GM23248 (cell line): Measurements from ENCODE around the gene LTO1. TPM values are rescaled to one million over a fixed set of nuclear protein-coding genes. Genes with fewer than 3 reads are reported as not detected.
A peak's percentile ranks its signal among the peaks of the same experiment; 100 is the strongest.

Source experiments
- DNase-seq: peaks from one replicate; pipeline ENCODE4 v3.0.0-alpha.2; 2015
- H2AFZ ChIP-seq: fragments of 200-600 bp; sonication (generic); 2 replicates; pipeline ENCODE4 v1.6.1; 2016; ENCODE audit warnings: antibody characterized with exemption
- H3F3A ChIP-seq: fragments of 200-600 bp; sonication (generic); 2 replicates; pipeline ENCODE4 v1.6.1; 2016; ENCODE audit warnings: mild to moderate bottlenecking, antibody characterized with exemption, mixed run types; ENCODE audit not compliant: insufficient read depth
- H3K27ac ChIP-seq: fragments of 200-600 bp; sonication (generic); 2 replicates; pipeline ENCODE4 v1.5.1; 2016; ENCODE audit warnings: mild to moderate bottlenecking
- H3K27me3 ChIP-seq: fragments of 200-600 bp; sonication (generic); replicated peaks from 2 replicates; pipeline ENCODE4 v1.6.1; 2016; ENCODE audit warnings: mild to moderate bottlenecking; ENCODE audit not compliant: insufficient read depth
- H3K36me3 ChIP-seq: fragments of 200-600 bp; sonication (generic); 2 replicates; pipeline ENCODE4 v1.6.1; 2016; ENCODE audit warnings: low read depth, mild to moderate bottlenecking
- H3K4me1 ChIP-seq: fragments of 200-600 bp; sonication (generic); 2 replicates; pipeline ENCODE4 v1.6.1; 2016; ENCODE audit warnings: mild to moderate bottlenecking; ENCODE audit not compliant: insufficient read depth
- H3K4me2 ChIP-seq: fragments of 200-600 bp; sonication (generic); one replicate; pipeline ENCODE4 v1.6.1; 2016; ENCODE audit warnings: mild to moderate bottlenecking; ENCODE audit not compliant: unreplicated experiment
- H3K4me3 ChIP-seq: fragments of 200-600 bp; sonication (generic); 2 replicates; pipeline ENCODE4 v1.5.1; 2016; ENCODE audit warnings: mild to moderate bottlenecking
- H3K79me2 ChIP-seq: fragments of 200-600 bp; sonication (generic); 2 replicates; pipeline ENCODE4 v1.6.1; 2016; ENCODE audit warnings: mild to moderate bottlenecking; ENCODE audit not compliant: insufficient read depth
- H3K9ac ChIP-seq: fragments of 200-600 bp; sonication (generic); 2 replicates; pipeline ENCODE4 v1.6.1; 2016; ENCODE audit warnings: mild to moderate bottlenecking
- H3K9me2 ChIP-seq: fragments of 200-600 bp; sonication (generic); 2 replicates; pipeline ENCODE4 v1.6.1; 2016; ENCODE audit warnings: mixed run types, mild to moderate bottlenecking, moderate library complexity; ENCODE audit not compliant: insufficient read depth
- H3K9me3 ChIP-seq: fragments of 200-600 bp; sonication (generic); one replicate; pipeline ENCODE4 v1.6.1; 2017; ENCODE audit warnings: low read depth
- H4K20me1 ChIP-seq: fragments of 200-600 bp; sonication (generic); 2 replicates; pipeline ENCODE4 v1.6.0; 2016; ENCODE audit not compliant: insufficient read depth
- EZH2 ChIP-seq: fragments of 200-600 bp; sonication (generic); IDR thresholded peaks from 2 replicates; pipeline ENCODE4 v1.6.1; 2018; ENCODE audit warnings: antibody characterized with exemption, mild to moderate bottlenecking; ENCODE audit not compliant: insufficient read depth, poor library complexity, severe bottlenecking
- EZH2phosphoT487 ChIP-seq: fragments of 200-600 bp; sonication (generic); IDR thresholded peaks from 2 replicates; pipeline ENCODE4 v1.6.1; 2018; ENCODE audit warnings: antibody characterized with exemption, moderate library complexity, mild to moderate bottlenecking, low read depth; ENCODE audit not compliant: insufficient read depth
- WGBS, 2 experiments: methylation state at CpG; one replicate each; pipeline ENCODE4 v1.1.6; 2015 to 2017; ENCODE audit warnings: low lambda C conversion rate in 2 of 2, low coverage in 1 of 2; ENCODE audit errors: missing lambda C conversion rate in 2 of 2; 5-methylcytosine and 5-hydroxymethylcytosine counted together
- in situ Hi-C: fragments of 300-500 bp; cut with MboI; formaldehyde crosslinking; loops from 2 replicates; pipeline ENCODE4 v1.15.0; 2020
- polyA plus RNA-seq: library from polyadenylated mRNA; unstranded; fragments of >200 nt; fragmentation: Nextera tagmentation; extraction: Ambion mirVana; gene quantifications from 2 replicates; pipeline ENCODE4 v1.2.1, GENCODE V29; 2016
- total RNA-seq: library from RNA; depleted of rRNA; stranded (reverse); fragments of >200 nt; shearing (Covaris generic); gene quantifications from 2 replicates; pipeline ENCODE4 v1.2.3, GENCODE V29; 2014

LTO1 gene
- total and polyA plus RNA-seq, 2 experiments from 2014 or later, result 20.6 to 26.2 TPM

GRCh38 chr11:69702769-69703452 lies 27.8 kb upstream of the LTO1 start:
- Histone ChIP-seq H3F3A (no peaks in the 10 kb centered on the region), H3K27ac (no peak overlapping the region), H3K9me3 (no peaks in the 10 kb centered on the region), H3K4me1 (no peaks in the 10 kb centered on the region), H3K27me3 (peaks cover 76% of the 10 kb centered on the region), H3K36me3 (no peaks in the 10 kb centered on the region), H3K79me2 (no peaks in the 10 kb centered on the region), H3K4me2 (no peak overlapping the region), H3K4me3 (no peak overlapping the region), H3K9me2 (no peaks in the 10 kb centered on the region), H3K9ac (no peak overlapping the region), H4K20me1 (no peaks in the 10 kb centered on the region), H2AFZ (no peak overlapping the region)
- in situ Hi-C loops, result no loop called here
- WGBS, 2 experiments, result 11 to 16% methylated on average over 38 to 43 of the region's 45 CpGs
- no peak for DNase-seq
- TF ChIP-seq EZH2 (peak; percentile 50), EZH2phosphoT487 (peak; percentile 70)

- Histone ChIP-seq H3K9me3 (no peaks in the 10 kb centered on the region), H3K4me2 (no peak overlapping the region), H3K27me3 (peaks cover 73% of the 10 kb centered on the region), H3K79me2 (no peaks in the 10 kb centered on the region), H3K9ac (no peak overlapping the region), H4K20me1 (no peaks in the 10 kb centered on the region), H3K27ac (no peak overlapping the region), H3K9me2 (no peaks in the 10 kb centered on the region), H3F3A (no peaks in the 10 kb centered on the region), H2AFZ (no peak overlapping the region), H3K36me3 (no peaks in the 10 kb centered on the region), H3K4me1 (no peaks in the 10 kb centered on the region), H3K4me3 (no peak overlapping the region)
- WGBS, 2 experiments, result 7 to 12% methylated on average over 28 to 35 of the region's 35 CpGs
- TF ChIP-seq EZH2 (no peak), EZH2phosphoT487 (no peak)
- DNase-seq, result no peak
- in situ Hi-C loops, result no loop called here
These were observed 27.1 kb upstream of the LTO1 start for GRCh38 chr11:69702239-69702691.

GRCh38 chr11:69700278-69701140 lies 25.4 kb upstream of the LTO1 start:
- H3K4me1 ChIP-seq, result no peaks in the 10 kb centered on the region
- H3K9me3 ChIP-seq, result no peaks in the 10 kb centered on the region
- no peak overlapping the region for H3K4me3 ChIP-seq
- H3K9ac ChIP-seq, result no peak overlapping the region
- DNase-seq, result peak; percentile 19
- 71 to 72% methylated on average over 19 to 20 of the region's 20 CpGs for WGBS, 2 experiments
- no peak overlapping the region for H3K4me2 ChIP-seq
- no peaks in the 10 kb centered on the region for H3F3A ChIP-seq
- TF ChIP-seq EZH2, result no peak
- TF ChIP-seq EZH2phosphoT487, result no peak
- H3K79me2 ChIP-seq, result no peaks in the 10 kb centered on the region
- H2AFZ ChIP-seq, result no peak overlapping the region
- H3K27me3 ChIP-seq, result peaks cover 65% of the 10 kb centered on the region
- no peaks in the 10 kb centered on the region for H4K20me1 ChIP-seq
- H3K36me3 ChIP-seq, result no peaks in the 10 kb centered on the region
- no peak overlapping the region for H3K27ac ChIP-seq
- H3K9me2 ChIP-seq, result no peaks in the 10 kb centered on the region
- in situ Hi-C loops, result no loop called here

GRCh38 chr11:69699213-69699612 lies 24.1 kb upstream of the LTO1 start:
- Histone ChIP-seq H3K4me2 (no peak overlapping the region), H2AFZ (0 out of 2 replicates have a peak overlapping the region, but pooled peaks have one; percentile 10), H3K36me3 (no peaks in the 10 kb centered on the region), H3K27ac (no peak overlapping the region), H3K4me1 (no peaks in the 10 kb centered on the region), H3K4me3 (no peak overlapping the region), H3K27me3 (peaks cover 65% of the 10 kb centered on the region), H3F3A (no peaks in the 10 kb centered on the region), H3K9ac (no peak overlapping the region), H4K20me1 (no peaks in the 10 kb centered on the region), H3K9me3 (no peaks in the 10 kb centered on the region), H3K9me2 (no peaks in the 10 kb centered on the region), H3K79me2 (no peaks in the 10 kb centered on the region)
- DNase-seq, result peak; percentile 44
- 12 to 16% methylated on average over 13 of the region's 13 CpGs for WGBS, 2 experiments
- in situ Hi-C loops, result loop anchor here (10.0 kb wide), 1 partner anchor 176 kb away; no protein-coding TSS in a partner anchor
- TF ChIP-seq EZH2phosphoT487 (no peak), EZH2 (no peak)
